Pons (tissue), 1 donor: ENCODE results near the gene MIS12.

Experiments
- DNase-seq: peaks from one replicate; pipeline ENCODE4 v3.0.0-alpha.2; 2016; ENCODE audit warnings: low spot score

Gene MIS12

DNA sequence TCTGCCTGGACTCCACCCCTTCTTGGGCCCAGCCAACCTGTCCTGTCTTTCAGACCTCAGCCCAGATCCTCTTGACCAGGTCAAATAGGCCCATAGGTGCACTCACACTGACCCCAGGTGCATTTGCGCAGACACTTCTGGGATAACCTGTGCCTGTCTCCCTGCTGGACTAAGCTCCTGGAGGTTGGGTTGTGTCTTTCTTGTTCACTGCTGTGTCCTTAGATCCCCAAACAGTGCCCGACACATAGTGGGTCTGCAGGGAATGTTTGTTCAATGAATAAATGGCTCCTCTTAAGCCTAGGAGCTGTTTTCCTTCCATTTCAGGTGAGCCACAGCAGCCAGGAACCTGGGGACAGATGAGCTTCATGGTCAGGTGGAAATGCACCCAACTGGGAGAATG is 49.1 kb downstream of the MIS12 start:
- DNase-seq: no peak

DNA sequence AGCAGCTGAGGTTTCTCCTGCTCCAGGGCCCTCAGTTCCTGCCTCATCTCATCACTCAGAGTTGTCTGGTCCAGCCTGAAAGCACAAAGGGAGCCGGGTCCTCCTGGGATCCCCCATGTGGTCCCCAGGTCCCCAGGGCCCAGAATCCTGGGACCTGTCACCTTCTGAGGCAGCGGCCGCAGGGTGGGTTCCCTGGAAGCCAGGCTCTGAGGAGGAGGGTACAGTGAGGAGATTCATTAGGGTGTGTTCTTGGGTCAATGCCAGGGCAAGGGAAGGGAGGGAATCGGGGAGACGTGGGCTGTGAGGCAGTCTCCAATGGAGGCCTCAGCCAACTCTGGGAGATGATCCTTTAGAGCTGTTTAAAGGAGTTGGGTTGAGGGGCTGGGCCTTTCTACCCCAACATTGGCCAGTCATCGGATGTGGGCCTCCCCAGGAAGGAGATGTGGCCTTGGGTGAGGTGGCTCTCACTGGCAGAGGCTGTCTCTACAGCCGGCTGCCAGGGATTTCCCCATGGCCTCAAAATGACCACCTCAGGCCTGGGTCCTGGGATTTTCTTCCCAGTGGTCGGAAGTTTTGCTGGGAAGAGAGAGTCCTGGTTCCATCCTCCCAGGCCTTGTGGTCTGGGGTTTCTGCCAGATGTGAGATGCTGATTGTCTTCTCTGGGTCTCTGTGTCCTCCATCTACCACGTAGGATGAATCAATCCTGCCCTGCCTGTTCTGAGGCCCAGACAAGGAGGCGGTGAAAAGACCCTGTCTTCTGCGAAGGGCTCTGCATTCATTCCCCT is 50.7 kb downstream of the MIS12 start:
- DNase-seq: peak; percentile 8

DNA sequence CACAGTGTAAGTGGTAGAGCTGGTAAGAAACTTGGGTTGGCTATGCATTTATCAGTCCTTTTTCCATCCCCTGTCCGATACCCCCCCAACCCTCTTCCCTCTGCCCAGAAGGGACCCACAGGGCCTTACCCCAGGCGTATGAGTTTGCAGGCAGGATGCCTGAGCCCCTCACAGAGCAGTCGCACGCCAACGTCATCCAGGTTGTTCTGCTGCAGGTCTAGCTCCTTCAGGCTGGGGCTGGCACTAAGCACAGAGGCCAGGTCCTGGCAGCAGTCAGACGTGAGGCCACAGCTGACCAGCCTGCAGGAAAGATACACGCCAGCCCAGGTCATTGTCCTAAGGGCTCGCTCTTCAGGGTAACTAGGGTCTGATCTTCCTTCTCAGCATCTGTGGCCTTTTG is 52.9 kb downstream of the MIS12 start:
- DNase-seq: no peak

DNA sequence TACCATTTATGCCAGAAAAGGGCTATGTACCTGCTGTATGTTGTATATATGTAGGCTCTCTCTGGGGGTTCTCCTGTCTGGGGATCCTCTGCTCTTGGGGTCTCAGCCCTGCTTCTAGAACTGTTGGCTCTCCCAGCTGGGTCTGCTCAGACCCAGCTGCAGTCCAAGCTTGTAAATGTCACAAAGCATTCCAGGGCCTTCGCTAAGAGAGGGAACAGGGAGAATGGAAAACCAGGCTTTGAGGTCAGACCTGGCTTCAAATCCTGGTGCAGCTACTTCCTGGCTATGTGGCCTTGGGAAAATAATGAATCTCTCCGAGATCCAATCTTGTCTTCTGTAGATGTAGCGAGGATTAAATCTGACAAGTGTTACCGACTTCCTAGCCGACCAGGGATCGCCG is 54.0 kb downstream of the MIS12 start:
- DNase-seq: no peak
